Body of pancreas (tissue), 4 donors: ENCODE data around the gene RXFP4. TPM values are rescaled to one million over a fixed set of nuclear protein-coding genes. Genes with fewer than 3 reads are reported as not detected.

ENCODE experiments used
- ATAC-seq: fragments of 150-250 bp; one replicate; pipeline ENCODE4 v1.9.1; 2016
- DNase-seq, 4 donors: peaks; one replicate each; pipeline ENCODE4 v3.0.0-alpha.2; 2019
- H3K27ac ChIP-seq, 4 donors: fragments of 200-600 bp; sonication (generic); 1 replicate in 3 of 4; 2 replicates in 1 of 4; pipeline versions ENCODE4 v1.5.1 to v1.6.1; 2016 to 2019; ENCODE audit warnings: mild to moderate bottlenecking in 1 of 4, mixed read lengths in 1 of 4, moderate library complexity in 1 of 4
- H3K27me3 ChIP-seq, 2 donors: fragments of 200-600 bp; sonication (generic); one replicate each; pipeline ENCODE4 v1.6.0; 2016; ENCODE audit warnings: mild to moderate bottlenecking in 1 of 2
- H3K36me3 ChIP-seq, 2 donors: fragments of 200-600 bp; sonication (generic); replicated peaks in 1 of 2; 2 replicates each; pipeline ENCODE4 v1.5.1; 2016; ENCODE audit warnings: low read depth in 2 of 2; ENCODE audit not compliant: insufficient read depth in 1 of 2
- H3K4me1 ChIP-seq: fragments of 200-600 bp; sonication (generic); one replicate; pipeline ENCODE4 v1.6.0; 2016
- H3K4me3 ChIP-seq, 2 donors: fragments of 200-600 bp; sonication (generic); 1 replicate in 1 of 2; 2 replicates in 1 of 2; pipeline ENCODE4 v1.5.1; 2016 to 2019
- H3K9me3 ChIP-seq, 3 donors: fragments of 200-600 bp; sonication (generic); 1 replicate in 2 of 3; 2 replicates in 1 of 3; pipeline ENCODE4 v1.5.1; 2016
- POLR2A ChIP-seq, 3 donors: fragments of 450-650 bp; IDR thresholded peaks; one replicate each; pipeline ENCODE4 v1.6.1; 2016; ENCODE audit warnings: antibody characterized with exemption in 3 of 3, mild to moderate bottlenecking in 2 of 3
- WGBS, 2 donors: methylation state at CpG; one replicate each; pipeline ENCODE4 v1.1.5; 2017; 5-methylcytosine and 5-hydroxymethylcytosine counted together
- intact Hi-C: fragments of 100-400 bp; cut with DNase I; formaldehyde crosslinking; loops from one replicate; pipeline ENCODE4 v1.15.1; 2023
- total RNA-seq, 2 donors: library from RNA; depleted of rRNA; stranded (reverse); fragments of >200 nt; gene quantifications; one replicate each; pipeline ENCODE4 v1.1.0, GENCODE V29; 2016
- TF ChIP-seq, protein P1 (sequence below), 7 experiments: fragments of 450-650 bp in 4 of 7; fragments of 200-600 bp in 3 of 7; sonication (generic) in 3 of 7; IDR thresholded peaks; one replicate each; pipeline ENCODE4 v1.5.1; 2016 to 2019; ENCODE audit warnings: antibody characterized with exemption in 7 of 7

Gene RXFP4
- total RNA-seq, 2 donors from 2014 or later: 0.26 TPM; not detected in 1

GRCh38 chr1:155970531-155971167 lies 29.2 kb downstream of the RXFP4 start:
- Histone ChIP-seq H3K4me3 (no peak overlapping the region), H3K27me3 (no peaks in the 10 kb centered on the region), H3K9me3 (no peaks in the 10 kb centered on the region), H3K4me1 (peaks cover 22% of the 10 kb centered on the region), H3K36me3 (peaks cover 2 to 7% of the 10 kb centered on the region in 2 donors), H3K27ac (peak overlapping the region in 1 of 4 donors; percentile 57)
- 56 to 69% methylated on average over 11 of the region's 11 CpGs for WGBS, 2 donors
- ATAC-seq (peak; percentile 34), DNase-seq (peak in 2 of 4 donors; percentile 27 to 73)
- intact Hi-C loops: no loop called here
- no peak for TF ChIP-seq POLR2A (IDR thresholded peaks at IDR 0.05)
- TF ChIP-seq, protein P1, sequence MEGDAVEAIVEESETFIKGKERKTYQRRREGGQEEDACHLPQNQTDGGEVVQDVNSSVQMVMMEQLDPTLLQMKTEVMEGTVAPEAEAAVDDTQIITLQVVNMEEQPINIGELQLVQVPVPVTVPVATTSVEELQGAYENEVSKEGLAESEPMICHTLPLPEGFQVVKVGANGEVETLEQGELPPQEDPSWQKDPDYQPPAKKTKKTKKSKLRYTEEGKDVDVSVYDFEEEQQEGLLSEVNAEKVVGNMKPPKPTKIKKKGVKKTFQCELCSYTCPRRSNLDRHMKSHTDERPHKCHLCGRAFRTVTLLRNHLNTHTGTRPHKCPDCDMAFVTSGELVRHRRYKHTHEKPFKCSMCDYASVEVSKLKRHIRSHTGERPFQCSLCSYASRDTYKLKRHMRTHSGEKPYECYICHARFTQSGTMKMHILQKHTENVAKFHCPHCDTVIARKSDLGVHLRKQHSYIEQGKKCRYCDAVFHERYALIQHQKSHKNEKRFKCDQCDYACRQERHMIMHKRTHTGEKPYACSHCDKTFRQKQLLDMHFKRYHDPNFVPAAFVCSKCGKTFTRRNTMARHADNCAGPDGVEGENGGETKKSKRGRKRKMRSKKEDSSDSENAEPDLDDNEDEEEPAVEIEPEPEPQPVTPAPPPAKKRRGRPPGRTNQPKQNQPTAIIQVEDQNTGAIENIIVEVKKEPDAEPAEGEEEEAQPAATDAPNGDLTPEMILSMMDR (IDR thresholded peaks at IDR 0.05): no peak

DNA sequence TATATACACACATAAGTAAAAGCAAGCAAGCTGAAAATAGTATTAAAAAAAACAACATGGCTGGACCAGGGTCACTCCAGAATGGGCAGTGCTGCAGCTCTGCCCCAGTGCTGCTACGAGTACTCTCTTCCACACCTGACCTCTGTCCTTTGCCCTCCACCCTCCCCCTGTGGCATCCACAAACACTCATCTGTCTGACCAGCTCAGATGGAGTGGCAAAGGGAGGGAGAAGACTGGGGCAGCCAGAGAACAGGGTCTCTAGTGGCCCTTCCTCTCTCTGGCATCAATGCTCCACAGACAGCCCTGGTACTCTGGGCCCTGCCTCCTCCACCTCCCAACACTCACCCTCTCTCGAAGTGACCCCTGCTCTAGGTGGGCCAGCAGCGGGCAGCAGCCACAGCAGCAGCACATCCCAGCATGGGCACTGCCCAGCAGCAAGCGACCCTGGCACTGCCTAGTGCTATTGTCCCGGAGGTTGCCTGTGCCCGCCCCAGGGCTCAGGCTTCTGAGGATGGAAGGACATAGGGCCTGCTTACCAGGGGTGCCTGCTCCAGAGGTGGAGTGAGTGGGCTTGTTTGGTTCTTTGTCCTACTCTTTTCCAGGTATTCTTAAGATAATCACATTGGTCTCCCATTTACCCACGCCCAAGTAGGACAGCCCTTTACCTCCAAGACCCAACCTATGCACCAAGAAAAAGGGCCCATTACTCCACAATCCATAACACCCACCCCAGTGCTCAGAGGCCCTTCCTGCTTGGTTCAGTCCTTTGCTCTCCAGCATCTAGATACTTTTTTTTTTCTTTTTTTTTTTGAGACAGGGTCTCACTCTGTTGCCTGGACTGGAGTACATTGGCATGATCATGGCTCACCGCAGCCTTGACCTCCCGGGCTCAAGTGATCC lies 30.7 kb downstream of the RXFP4 start:
- ATAC-seq (no peak), DNase-seq (no peak)
- H3K4me3 ChIP-seq: no peak overlapping the region
- no peaks in the 10 kb centered on the region for H3K9me3 ChIP-seq
- WGBS, 2 donors: 76 to 80% methylated on average over 6 to 9 of the region's 9 CpGs
- H3K36me3 ChIP-seq: no peaks in the 10 kb centered on the region
- no peak overlapping the region for H3K27ac ChIP-seq
- H3K4me1 ChIP-seq: peaks cover 36% of the 10 kb centered on the region
- no peaks in the 10 kb centered on the region for H3K27me3 ChIP-seq
- TF ChIP-seq, protein P1 (IDR thresholded peaks at IDR 0.05): no peak
- TF ChIP-seq POLR2A (IDR thresholded peaks at IDR 0.05): no peak
- intact Hi-C loops: no loop called here

GRCh38 chr1:155973723-155974122 lies 32.3 kb downstream of the RXFP4 start:
- H3K27me3 ChIP-seq: no peaks in the 10 kb centered on the region
- H3K4me3 ChIP-seq: no peak overlapping the region
- no peaks in the 10 kb centered on the region for H3K36me3 ChIP-seq
- peak overlapping the region in 1 of 4 donors; percentile 92 for H3K27ac ChIP-seq
- no peaks in the 10 kb centered on the region for H3K9me3 ChIP-seq
- peaks cover 46% of the 10 kb centered on the region for H3K4me1 ChIP-seq
- ATAC-seq (no peak), DNase-seq (no peak)
- TF ChIP-seq POLR2A (IDR thresholded peaks at IDR 0.05): no peak
- intact Hi-C loops: no loop called here
- WGBS, 2 donors: 75 to 80% methylated on average over 3 of the region's 3 CpGs

GRCh38 chr1:155974208-155975115 lies 33.0 kb downstream of the RXFP4 start:
- Histone ChIP-seq H3K27me3 (no peaks in the 10 kb centered on the region), H3K36me3 (no peaks in the 10 kb centered on the region), H3K4me1 (peaks cover 53% of the 10 kb centered on the region), H3K4me3 (no peak overlapping the region), H3K27ac (peak overlapping the region in 3 of 4 donors; percentile 85 to 92 (median 86)), H3K9me3 (no peaks in the 10 kb centered on the region)
- TF ChIP-seq, protein P1 (IDR thresholded peaks at IDR 0.05): no peak
- TF ChIP-seq POLR2A (IDR thresholded peaks at IDR 0.05): no peak
- intact Hi-C loops: no loop called here
- WGBS, 2 donors: 48 to 61% methylated on average over 11 to 13 of the region's 13 CpGs
- no peak for ATAC-seq
- peak in 1 of 4 donors; percentile 17 for DNase-seq
